ENCODE data around the gene NOTCH4.

NOTCH4 gene

GRCh38 chr6:32163559-32164258, 60.2 kb downstream of the NOTCH4 start:
- DNase-seq (ENCODE audit: low spot score), result no peak

DNA sequence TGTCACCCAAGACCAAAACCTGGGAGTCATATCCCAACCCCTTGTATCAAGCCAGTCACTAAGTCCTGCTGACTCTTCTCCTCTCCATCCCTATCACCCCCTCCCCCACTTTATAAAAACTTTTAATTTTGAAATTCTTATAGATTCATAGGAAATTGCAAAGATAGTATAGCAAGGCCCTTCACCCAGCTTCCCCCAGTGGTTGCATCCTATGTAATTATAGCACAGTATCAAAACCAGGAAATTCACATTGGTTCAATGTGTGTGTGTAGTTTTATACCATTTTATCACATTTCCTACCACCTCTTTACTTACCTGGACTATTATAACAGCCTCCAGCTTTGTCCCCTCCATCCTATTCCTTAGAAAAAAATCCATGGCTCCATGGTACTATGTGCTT, 65.8 kb downstream of the NOTCH4 start:
- DNase-seq (ENCODE audit: low spot score), result no peak

DNA sequence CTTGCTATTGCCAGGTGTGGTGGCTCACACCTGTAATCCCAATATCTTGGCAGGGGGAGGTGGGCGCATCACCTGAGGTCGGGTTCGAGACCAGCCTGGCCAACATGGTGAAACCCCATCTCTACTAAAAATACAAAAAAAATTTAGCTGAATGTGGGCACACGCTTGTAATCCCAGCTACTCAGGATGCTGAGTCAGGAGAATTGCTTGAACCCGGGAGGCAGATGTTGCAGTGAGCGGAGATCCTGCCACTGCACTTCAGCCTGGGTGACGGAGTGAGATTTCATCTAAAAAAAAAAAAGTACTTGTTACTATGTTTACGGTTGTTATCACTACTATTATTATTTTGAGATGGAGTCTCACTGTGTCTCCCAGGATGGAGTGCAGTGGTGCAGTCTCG, 67.0 kb downstream of the NOTCH4 start:
- no peak for DNase-seq (ENCODE audit: low spot score)

GRCh38 chr6:32154514-32155161, 69.2 kb downstream of the NOTCH4 start:
- peak; percentile 75 for DNase-seq (ENCODE audit: low spot score)

DNA sequence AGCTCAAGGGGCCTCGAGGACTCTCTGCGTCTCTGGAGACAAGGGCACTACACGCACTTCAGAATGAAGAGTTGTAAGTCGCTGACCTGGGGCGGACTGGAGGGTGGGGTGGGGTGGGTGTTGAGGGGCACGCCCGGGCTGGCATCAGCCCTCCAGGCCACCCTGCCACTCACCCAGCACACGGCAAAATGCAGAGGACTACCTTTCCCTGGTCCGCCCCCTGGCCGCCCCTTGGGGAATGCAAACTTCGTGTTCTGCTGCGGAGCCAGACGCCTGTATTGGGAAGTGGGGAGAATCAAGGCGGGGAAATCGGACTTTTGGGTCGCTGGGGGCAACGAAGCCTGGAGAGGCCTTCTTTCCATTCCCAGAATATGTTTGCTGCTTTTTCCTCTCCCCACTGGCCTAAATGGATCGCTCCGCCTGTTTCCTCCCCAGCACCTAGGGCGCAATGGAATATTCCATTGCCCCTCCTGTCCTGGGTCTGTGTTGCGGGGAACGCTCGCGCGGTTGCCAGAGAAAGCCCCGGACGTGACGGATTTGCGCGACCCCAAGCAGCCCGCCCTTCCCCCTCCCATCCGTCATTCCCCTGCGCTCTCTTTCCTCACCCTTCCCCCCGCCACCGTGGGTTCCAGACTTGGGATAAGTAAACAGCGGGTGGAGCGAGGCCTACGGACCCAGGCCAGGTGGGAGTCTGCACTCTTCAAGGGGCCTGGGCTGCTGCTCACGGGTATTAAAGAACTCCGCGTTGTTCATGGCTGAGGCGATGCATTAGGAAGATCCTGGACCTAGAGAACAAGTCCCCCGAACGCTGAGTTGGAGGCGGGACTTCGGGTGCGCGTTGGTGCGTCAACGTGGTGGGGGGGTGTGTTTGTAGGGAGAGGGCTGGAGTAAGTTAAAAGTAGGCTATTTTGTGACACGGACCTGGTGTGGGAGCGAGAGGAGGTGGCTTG, 70.0 kb downstream of the NOTCH4 start, which contains the start of gene PPT2:
Gene PPT2 (plus strand): TSS at position 578 of the 950 bp plus-strand sequence. CDS start 454 bp downstream, outside the sequence.
- DNase-seq (ENCODE audit: low spot score), result peak; percentile 87

DNA sequence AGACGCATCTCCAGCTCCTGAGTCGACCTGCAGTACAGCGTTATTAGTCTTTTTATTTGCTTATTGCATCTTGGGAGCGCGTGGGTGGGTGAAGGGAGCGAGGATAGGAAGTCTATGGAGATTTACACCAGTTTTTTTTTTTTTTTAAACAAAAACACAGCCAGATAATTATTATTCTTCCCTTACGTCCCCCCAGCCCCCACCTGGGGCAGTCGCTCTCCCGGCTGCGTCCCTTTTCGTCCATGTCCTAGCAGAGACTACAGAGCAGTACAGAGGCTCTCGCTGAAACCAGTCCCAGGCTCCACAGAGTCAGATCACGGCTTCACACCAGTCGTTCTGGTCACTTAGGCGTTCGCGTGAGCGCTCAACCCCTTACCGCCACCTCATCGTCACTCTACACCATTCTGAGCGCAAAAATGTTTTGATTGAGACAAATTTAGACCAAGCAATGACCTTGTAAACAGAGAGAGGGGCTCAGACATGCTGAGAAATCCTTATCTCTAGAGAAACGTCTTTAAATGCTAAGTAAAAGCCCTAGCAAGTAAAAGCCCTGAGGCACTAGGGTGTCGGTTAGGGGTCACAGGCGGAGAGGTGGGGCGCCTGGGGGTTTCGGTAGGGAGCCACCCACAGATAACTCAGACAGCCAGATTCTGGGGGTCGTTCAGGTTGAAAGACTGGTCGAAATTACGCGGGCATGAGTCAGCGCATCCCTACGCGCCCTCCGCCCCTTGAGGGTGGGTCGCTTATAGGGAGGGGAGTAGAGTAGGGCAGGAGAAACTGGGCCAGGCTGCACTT, 70.9 kb downstream of the NOTCH4 start:
- peak; percentile 36 for DNase-seq (ENCODE audit: low spot score)

DNA sequence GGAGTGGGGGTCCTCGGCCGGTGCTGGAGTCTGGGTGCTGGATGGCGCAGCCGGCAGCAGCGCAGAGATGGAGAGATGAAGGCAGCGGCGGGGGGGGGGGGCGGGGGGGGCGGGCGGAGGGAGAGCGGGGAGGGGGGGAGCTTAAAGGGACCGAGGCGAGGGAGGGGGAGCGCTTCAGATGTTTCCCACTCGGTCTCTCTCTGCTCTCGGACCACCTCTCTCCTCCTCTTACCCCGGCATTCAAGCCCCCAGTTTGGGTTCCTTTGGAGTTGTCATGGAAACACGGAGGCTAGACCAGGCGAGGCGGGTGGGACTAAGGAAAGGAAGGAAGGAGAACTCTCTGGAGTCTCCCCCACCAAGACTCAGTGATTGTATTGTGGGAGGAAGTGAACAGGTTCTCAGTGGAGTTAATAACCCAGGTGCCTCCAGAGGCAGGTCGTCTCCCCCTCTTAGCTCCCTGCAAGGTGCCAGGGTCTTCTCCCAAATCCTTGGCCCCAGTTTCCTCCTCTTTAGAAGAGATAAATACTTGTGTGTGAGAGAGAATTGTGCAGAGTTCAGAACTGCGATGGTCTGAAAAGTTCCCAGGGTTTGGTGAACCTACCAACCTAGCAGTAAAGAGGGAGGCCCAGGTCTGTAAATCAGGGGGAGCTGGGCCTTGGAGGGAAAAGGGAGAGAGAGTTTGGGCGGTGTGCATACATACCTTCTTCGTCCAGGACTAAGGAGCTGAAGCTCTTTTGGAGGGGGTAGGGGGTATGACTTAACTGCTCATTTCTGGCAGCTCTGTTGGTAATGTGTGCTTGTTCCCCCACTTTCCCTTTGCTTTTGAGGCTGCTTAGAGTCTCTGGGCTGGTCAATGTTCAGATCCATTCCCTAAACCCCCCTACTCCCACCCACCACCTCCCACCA, 71.8 kb downstream of the NOTCH4 start, which contains the start of gene PRRT1:
Gene PRRT1 (minus strand): TSS at position 77 of the 906 bp plus-strand sequence. CDS start 112 bp downstream, outside the sequence.
- DNase-seq (ENCODE audit: low spot score), result no peak

DNA sequence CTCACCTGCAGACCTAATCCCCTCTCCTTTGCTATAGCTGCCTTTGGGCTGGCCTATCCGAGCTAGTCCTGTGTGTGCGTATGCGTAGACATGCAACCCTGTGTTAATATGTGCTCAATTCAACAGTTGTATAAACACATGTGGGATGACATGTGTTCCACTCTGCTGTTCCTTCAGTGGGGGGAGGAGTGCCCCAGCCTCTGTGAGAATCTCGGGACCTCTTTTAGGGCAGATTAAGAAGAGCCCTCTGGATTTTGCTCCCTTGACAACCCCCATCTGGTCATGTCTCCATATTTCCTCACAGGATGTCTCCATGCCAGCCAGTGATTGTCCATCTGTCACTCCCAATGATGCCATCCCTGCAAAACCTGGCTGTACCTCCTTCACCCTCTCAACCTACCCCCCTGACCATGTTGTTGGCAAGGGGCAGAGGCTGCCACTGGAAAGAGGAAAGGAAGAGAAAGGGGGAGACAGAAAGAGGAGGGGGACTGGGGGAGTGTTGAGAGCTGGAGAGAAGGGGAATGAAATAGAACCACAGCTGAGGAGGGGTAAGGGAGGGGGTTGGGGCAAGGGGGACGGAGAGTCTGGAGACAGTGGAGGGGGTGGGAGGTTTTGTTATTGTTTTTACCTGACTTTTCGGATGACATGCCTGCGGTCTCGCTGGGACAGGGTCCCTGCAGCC, 72.5 kb downstream of the NOTCH4 start:
- no peak for DNase-seq (ENCODE audit: low spot score)

GRCh38 chr6:32149932-32150870, 73.7 kb downstream of the NOTCH4 start:
- DNase-seq (ENCODE audit: low spot score), result no peak

DNA sequence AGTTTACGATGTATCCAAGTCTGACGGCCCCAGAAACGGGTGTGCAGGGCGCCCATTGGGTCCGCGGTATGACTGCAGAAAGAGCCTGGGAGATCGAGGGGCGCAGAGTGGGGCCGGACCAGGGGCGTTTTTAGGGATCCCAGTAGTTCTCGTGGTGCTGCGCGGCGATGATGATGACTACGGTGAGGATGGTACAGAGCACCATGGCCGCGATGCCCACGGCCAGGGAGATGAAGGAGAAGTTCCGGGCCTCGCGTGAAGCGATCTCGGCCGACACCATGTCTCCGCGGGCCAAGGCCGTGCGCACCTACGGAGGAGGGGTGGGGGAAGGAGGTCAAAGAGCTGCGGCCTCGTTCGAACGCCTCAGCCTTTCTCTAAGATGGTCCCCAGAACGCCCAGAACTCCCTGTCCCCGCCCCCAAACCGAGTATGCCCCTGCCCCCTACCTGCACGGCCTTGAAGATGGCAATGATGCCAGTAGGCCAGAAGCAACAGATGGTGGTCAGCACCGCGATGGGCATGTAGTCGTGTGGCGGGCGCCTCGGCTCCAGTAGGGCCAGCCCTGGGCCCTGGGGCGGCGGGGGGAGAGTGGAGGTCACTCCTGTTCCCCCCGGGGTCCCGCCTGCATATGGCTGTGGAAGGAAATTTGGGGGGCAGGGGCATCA, 74.6 kb downstream of the NOTCH4 start:
- no peak for DNase-seq (ENCODE audit: low spot score)

GRCh38 chr6:32148289-32149091, 75.4 kb downstream of the NOTCH4 start:
- no peak for DNase-seq (ENCODE audit: low spot score)

- DNase-seq (ENCODE audit: low spot score), result no peak
Measured at GRCh38 chr6:32147401-32148132, 76.3 kb downstream of the NOTCH4 start.

- no peak for DNase-seq (ENCODE audit: low spot score)
Measured at GRCh38 chr6:32146687-32147086, 77.2 kb downstream of the NOTCH4 start.

GRCh38 chr6:32146287-32146686, 77.6 kb downstream of the NOTCH4 start:
- DNase-seq (ENCODE audit: low spot score), result no peak
